ENCODE measurements around the gene GATM.

DNA sequence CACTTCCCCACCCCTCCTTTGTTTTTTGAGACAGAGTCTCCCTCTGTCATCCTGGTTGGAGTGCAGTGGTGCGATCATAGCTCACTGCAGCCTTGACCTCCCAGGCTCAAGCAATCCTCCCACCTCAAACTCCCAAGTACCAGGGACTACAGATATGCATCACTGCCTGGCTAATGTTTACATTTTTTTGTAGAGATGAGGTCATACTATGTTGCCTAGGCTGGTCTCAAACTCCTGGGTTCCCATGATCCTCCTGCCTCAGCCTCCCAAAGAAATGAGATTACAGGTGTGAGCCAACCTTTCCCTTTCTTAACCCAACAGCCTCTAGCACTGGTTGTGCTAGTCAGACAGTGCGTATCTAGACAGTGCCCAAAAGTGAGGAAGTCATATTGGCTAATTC lies 6.4 kb upstream of the GATM start:
- TF ChIP-seq POLR2A (IDR thresholded peaks at IDR 0.05; ENCODE audit: low read depth, low read length) = no peak
- no peak for TF ChIP-seq POLR2AphosphoS5 (IDR thresholded peaks at IDR 0.05; ENCODE audit: low read depth, low read length)
- TF ChIP-seq TAF1 (IDR thresholded peaks at IDR 0.05; ENCODE audit: borderline replicate concordance, low read depth, low read length) = no peak

All from GM12892 (cell line).